HEK293 (cell line): ENCODE measurements around the gene MYO5C.

Experiments
- CTCF ChIA-PET: fragments of 350-600 bp; formaldehyde crosslinking; extraction: SDS; loops from one replicate; lab custom pipeline; 2021; ENCODE audit warnings: antibody characterized with exemption; lab: Yijun Ruan, JAX
- POLR2A ChIA-PET: fragments of 300-600 bp; formaldehyde crosslinking; extraction: SDS; loops from one replicate; lab custom pipeline; 2020; ENCODE audit warnings: antibody characterized with exemption, inconsistent platforms; lab: Yijun Ruan, JAX
- H3K27ac ChIP-seq: fragments of 200-500 bp; sonication (Bioruptor generic); 2 replicates; pipeline ENCODE4 v1.5.1; 2014; ENCODE audit warnings: low read depth, low read length, control low read depth, inconsistent platforms; ENCODE audit errors: extremely low read depth
- H3K36me3 ChIP-seq, 2 experiments: fragments of 200-500 bp in 1 of 2; sonication (Bioruptor generic) in 1 of 2; 1 replicate in 1 of 2; 2 replicates in 1 of 2; pipeline ENCODE4 v1.5.1; 2014 to 2017; ENCODE audit warnings: inconsistent platforms in 2 of 2, low read length in 2 of 2; ENCODE audit not compliant: control insufficient read depth in 2 of 2, insufficient read depth in 1 of 2
- H3K4me1 ChIP-seq: fragments of 200-500 bp; sonication (Bioruptor generic); 2 replicates; pipeline ENCODE4 v1.5.1; 2014; ENCODE audit warnings: mild to moderate bottlenecking, low read length, inconsistent platforms; ENCODE audit not compliant: control insufficient read depth, insufficient read depth
- H3K4me3 ChIP-seq: 2 replicates; pipeline ENCODE4 v1.5.1; 2011; ENCODE audit warnings: low read depth, mild to moderate bottlenecking, control low read depth, low read length, moderate library complexity
- H3K9me3 ChIP-seq: fragments of 200-500 bp; sonication (Bioruptor generic); 2 replicates; pipeline ENCODE4 v1.5.1; 2014; ENCODE audit warnings: low read depth, low read length, inconsistent platforms; ENCODE audit not compliant: control insufficient read depth, insufficient read depth
- KLF16 ChIP-seq: fragments of 450-650 bp; formaldehyde crosslinking; IDR thresholded peaks from 2 replicates; pipeline ENCODE4 v1.5.1; 2017; ENCODE audit warnings: missing biosample characterization, missing genetic modification characterization
- MZF1 ChIP-seq: fragments of 450-650 bp; formaldehyde crosslinking; IDR thresholded peaks from 2 replicates; pipeline ENCODE4 v1.5.1; 2017; ENCODE audit warnings: missing biosample characterization, missing genetic modification characterization, borderline replicate concordance
- OSR2 ChIP-seq: fragments of 450-650 bp; formaldehyde crosslinking; IDR thresholded peaks from 2 replicates; pipeline ENCODE4 v1.5.1; 2016; ENCODE audit warnings: missing biosample characterization, missing genetic modification characterization
- REPIN1 ChIP-seq: fragments of 450-650 bp; formaldehyde crosslinking; IDR thresholded peaks from 2 replicates; pipeline ENCODE4 v1.5.1; 2017; ENCODE audit warnings: missing biosample characterization, missing genetic modification characterization, low read depth
- SCRT2 ChIP-seq: fragments of 450-650 bp; formaldehyde crosslinking; IDR thresholded peaks from 2 replicates; pipeline ENCODE4 v1.5.1; 2016; ENCODE audit warnings: missing biosample characterization, missing genetic modification characterization
- TRIM28 ChIP-seq: IDR thresholded peaks from 2 replicates; pipeline ENCODE4 v1.6.1; 2011; ENCODE audit warnings: low read length, control low read depth, borderline replicate concordance
- TSHZ1 ChIP-seq: fragments of 450-650 bp; formaldehyde crosslinking; IDR thresholded peaks from 2 replicates; pipeline ENCODE4 v1.5.1; 2016; ENCODE audit warnings: missing biosample characterization, missing genetic modification characterization, borderline replicate concordance
- ZBTB20 ChIP-seq: fragments of 450-650 bp; formaldehyde crosslinking; IDR thresholded peaks from 2 replicates; pipeline ENCODE4 v1.5.1; 2016; ENCODE audit warnings: missing biosample characterization, missing genetic modification characterization
- ZFHX2 ChIP-seq: fragments of 450-650 bp; formaldehyde crosslinking; conservative IDR thresholded peaks from 2 replicates; pipeline ENCODE4 v1.5.1; 2016; ENCODE audit warnings: missing biosample characterization, missing genetic modification characterization
- ZNF114 ChIP-seq: fragments of 450-650 bp; formaldehyde crosslinking; IDR thresholded peaks from 2 replicates; pipeline ENCODE4 v1.5.0; 2017; ENCODE audit warnings: missing biosample characterization, missing genetic modification characterization
- ZNF121 ChIP-seq: fragments of 450-650 bp; formaldehyde crosslinking; IDR thresholded peaks from 2 replicates; pipeline ENCODE4 v1.5.1; 2016; ENCODE audit warnings: missing biosample characterization, missing genetic modification characterization
- ZNF146 ChIP-seq: fragments of 450-650 bp; formaldehyde crosslinking; IDR thresholded peaks from 2 replicates; pipeline ENCODE4 v1.5.1; 2016; ENCODE audit warnings: missing biosample characterization, missing genetic modification characterization
- ZNF18 ChIP-seq: fragments of 450-650 bp; formaldehyde crosslinking; IDR thresholded peaks from 2 replicates; pipeline ENCODE4 v1.5.1; 2016; ENCODE audit warnings: missing biosample characterization, missing genetic modification characterization
- ZNF184 ChIP-seq: fragments of 450-650 bp; IDR thresholded peaks from 2 replicates; pipeline ENCODE4 v1.5.1; 2018; ENCODE audit warnings: missing biosample characterization, mild to moderate bottlenecking, missing genetic modification characterization
- ZNF211 ChIP-seq: fragments of 450-650 bp; formaldehyde crosslinking; IDR thresholded peaks from 2 replicates; pipeline ENCODE4 v1.5.1; 2016; ENCODE audit warnings: low read depth, missing biosample characterization, missing genetic modification characterization
- ZNF239 ChIP-seq: fragments of 450-650 bp; formaldehyde crosslinking; IDR thresholded peaks from 2 replicates; pipeline ENCODE4 v1.5.1; 2016; ENCODE audit warnings: missing biosample characterization, missing genetic modification characterization
- ZNF280D ChIP-seq: fragments of 450-650 bp; formaldehyde crosslinking; IDR thresholded peaks from 2 replicates; pipeline ENCODE4 v1.5.1; 2016; ENCODE audit warnings: missing biosample characterization, missing genetic modification characterization
- ZNF394 ChIP-seq: fragments of 450-650 bp; formaldehyde crosslinking; IDR thresholded peaks from 2 replicates; pipeline ENCODE4 v1.5.1; 2016; ENCODE audit warnings: missing biosample characterization, missing genetic modification characterization, mild to moderate bottlenecking, moderate library complexity, borderline replicate concordance
- TF ChIP-seq, protein P1 (sequence below): fragments of 450-650 bp; formaldehyde crosslinking; IDR thresholded peaks from 2 replicates; pipeline ENCODE4 v1.5.1; 2016; ENCODE audit warnings: missing biosample characterization, missing genetic modification characterization

MYO5C gene

DNA sequence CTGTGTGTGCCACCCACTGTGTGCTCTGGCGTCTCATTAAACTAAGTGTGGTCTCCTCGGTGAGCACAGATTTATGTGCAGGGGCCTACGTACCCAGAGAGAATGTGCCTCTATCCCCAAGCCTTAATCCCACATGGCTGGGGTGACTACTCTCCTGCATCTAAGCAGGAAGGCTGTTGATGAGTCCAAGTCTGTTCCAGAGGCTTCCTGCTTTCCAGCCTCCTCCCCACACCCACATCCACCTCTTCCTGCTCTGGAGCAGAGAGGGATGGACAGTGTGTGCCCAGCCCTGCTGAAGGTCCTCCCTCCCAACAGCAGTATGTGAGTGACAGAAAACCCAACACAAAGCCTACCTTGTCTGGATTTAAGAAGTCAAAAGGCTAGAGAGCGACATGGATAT, 144.3 kb downstream of the MYO5C start:
- Histone ChIP-seq H3K36me3 (peaks cover 0 to 34% of the 10 kb centered on the region in 2 experiments; a peak in 2 of 3 replicates), H3K4me1 (no peaks in the 10 kb centered on the region), H3K4me3 (no peak overlapping the region), H3K9me3 (no peaks in the 10 kb centered on the region), H3K27ac (no peak overlapping the region)
- TF ChIP-seq ZNF114 (no peak), ZNF184 (tag by site-specific recombination) (no peak), TSHZ1 (tag by site-specific recombination) (no peak), SCRT2 (tag by site-specific recombination) (no peak), ZNF239 (tag by site-specific recombination) (no peak), ZBTB20 (tag by site-specific recombination) (no peak), ZNF121 (tag by site-specific recombination) (no peak), TRIM28 (no peak), ZNF394 (tag by site-specific recombination) (no peak), ZNF18 (no peak)
- TF ChIP-seq, protein P1, sequence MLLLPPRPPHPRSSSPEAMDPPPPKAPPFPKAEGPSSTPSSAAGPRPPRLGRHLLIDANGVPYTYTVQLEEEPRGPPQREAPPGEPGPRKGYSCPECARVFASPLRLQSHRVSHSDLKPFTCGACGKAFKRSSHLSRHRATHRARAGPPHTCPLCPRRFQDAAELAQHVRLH (tag by site-specific recombination): no peak
- ChIA-PET CTCF (interaction anchor here (0.7 kb wide), 1 partner anchor 47 kb away, joined by 3 read pairs; no protein-coding TSS in a partner anchor), POLR2A (interaction anchor here (0.5 kb wide), 1 partner anchor 13 kb away, joined by 5 read pairs; no protein-coding TSS in a partner anchor)

- ChIA-PET CTCF (interaction anchor here (0.7 kb wide), 1 partner anchor 47 kb away, joined by 3 read pairs; no protein-coding TSS in a partner anchor), POLR2A (no interaction called here)
- Histone ChIP-seq H3K27ac (no peak overlapping the region), H3K4me1 (no peaks in the 10 kb centered on the region), H3K36me3 (peaks cover 0 to 35% of the 10 kb centered on the region in 2 experiments; a peak in 2 of 3 replicates), H3K9me3 (no peaks in the 10 kb centered on the region), H3K4me3 (no peak overlapping the region)
- TF ChIP-seq KLF16 (tag by site-specific recombination) (no peak), OSR2 (tag by site-specific recombination) (no peak), ZNF211 (tag by site-specific recombination) (no peak), REPIN1 (no peak), ZNF280D (tag by site-specific recombination) (no peak), ZFHX2 (tag by site-specific recombination) (no peak), ZNF146 (tag by site-specific recombination) (no peak), MZF1 (tag by site-specific recombination) (no peak)
These were observed 144.7 kb downstream of the MYO5C start for GRCh38 chr15:52150871-52151270.
